Measurements from ENCODE around the gene GDPD1. TPM values are rescaled to one million over a fixed set of nuclear protein-coding genes. Genes with fewer than 3 reads are reported as not detected.
"Not testable (repeated sequence)": the region's sequence is repeated elsewhere in the genome, so short reads cannot be mapped to it uniquely, and the experiment has no call there.

The GDPD1 gene
- polyA plus RNA-seq, 1 donor = 2.0 TPM

DNA sequence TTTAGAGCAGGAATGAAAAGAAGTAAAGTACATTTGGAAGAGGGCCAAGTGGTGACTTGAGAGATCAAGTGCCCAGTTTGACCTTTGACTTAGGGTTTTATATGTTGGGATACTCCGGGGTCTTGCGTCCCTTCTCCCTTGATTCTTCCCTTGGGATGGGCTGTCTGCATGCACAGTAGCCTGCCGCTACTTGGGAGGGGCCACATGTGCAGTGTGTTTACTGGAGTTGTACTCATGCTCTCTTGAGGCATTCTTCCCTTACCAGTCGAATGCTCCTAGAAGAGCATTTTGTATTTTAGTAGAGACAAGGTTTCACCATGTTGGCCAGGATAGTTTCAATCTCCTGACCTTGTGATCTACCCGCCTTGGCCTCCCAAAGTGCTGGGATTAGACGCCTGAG lies 23.8 kb downstream of the GDPD1 start:
- no peak for DNase-seq (ENCODE audit: low read depth)

DNA sequence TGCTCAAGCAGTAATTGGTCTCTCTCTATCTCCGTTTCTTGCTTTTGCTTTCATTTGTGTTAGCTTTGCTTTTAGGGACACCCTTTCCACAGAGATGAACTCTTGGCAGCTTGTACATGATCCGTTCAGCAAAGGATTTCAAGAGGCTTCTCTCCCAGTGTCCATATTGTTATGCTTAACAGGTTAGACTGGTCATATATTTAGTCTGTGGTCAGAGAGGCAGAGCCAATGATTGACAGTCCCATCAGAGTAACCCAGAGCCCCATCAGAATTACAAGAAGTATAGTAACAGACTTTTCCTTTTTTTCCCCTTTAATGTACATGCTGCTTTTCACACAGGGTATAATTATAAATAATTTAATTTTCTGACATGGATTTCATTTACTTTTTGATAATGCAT lies 34.4 kb downstream of the GDPD1 start:
- DNase-seq (ENCODE audit: low read depth) = no peak

DNA sequence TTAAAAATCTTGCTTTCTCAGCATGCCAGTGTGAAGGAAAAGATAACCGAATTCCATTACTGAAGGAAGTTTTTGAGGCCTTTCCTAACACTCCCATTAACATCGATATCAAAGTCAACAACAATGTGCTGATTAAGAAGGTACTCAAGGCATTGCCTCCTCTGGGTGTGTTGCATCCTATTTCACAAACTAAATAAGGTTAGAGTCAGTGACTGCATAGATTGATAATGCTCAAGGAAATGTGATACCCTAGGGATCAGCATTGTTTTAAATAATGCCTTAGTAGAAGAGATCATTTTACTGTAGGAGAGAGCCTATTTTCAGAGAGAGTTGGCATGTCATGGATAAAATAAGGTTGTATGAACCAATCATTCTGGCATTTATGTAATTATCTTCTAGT lies 36.8 kb downstream of the GDPD1 start:
- no peak for DNase-seq (ENCODE audit: low read depth)

DNA sequence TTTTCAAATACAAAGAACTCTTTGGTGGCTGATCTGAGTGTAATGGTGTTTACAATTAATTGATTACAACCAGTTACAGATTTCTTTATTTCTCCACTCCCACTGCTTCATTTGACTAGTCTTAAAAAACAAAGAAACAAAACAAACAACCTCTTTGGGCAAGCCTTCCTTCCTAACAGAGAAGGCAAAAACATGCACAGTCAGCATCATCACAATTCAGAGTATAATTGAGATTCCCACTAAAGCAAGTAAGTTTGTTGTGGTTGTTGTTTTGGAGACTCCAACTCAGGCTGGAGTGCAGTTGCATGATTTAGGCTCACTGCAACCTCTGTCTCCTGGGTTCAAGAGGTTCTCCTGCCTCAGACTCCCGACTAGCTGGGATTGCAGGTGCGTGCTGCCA lies 40.4 kb downstream of the GDPD1 start:
- no peak for DNase-seq (ENCODE audit: low read depth)

DNA sequence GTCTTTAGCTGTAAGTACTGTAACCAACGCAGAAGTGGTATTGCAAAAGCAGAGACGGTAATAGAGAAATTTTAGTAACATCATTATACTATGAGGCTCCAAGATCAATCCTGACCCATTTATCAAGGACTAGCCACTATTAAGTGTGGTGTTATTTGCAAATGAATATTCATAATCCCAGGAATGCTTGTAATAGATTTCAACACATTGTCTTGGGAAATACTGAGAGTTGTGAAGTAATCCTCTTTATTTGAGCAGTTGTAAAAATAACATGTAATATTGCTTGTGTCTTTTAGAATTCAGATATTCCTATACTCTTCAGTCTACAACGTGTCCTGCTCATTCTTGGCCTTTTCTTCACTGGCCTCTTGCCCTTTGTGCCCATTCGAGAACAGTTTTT lies 46.4 kb downstream of the GDPD1 start:
- DNase-seq (ENCODE audit: low read depth) = no peak

DNA sequence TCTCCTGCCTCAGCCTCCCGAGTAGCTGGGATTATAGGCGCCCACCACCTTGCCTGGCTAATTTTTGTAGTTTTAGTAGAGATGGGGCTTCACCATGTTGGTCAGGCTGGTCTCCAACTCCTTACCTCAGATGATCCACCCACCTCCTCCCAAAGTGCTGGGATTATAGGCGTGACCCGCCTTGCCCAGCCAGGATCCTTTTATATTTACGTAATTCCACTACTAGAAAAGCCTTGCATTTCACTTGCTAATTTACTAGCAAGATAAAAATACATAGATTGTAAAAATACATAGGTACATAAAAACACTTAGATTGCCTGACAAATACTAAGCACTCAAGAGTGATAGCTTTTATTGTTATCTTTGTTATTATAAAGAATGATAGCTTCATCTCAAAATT lies 47.5 kb downstream of the GDPD1 start:
- no peak for DNase-seq (ENCODE audit: low read depth)

DNA sequence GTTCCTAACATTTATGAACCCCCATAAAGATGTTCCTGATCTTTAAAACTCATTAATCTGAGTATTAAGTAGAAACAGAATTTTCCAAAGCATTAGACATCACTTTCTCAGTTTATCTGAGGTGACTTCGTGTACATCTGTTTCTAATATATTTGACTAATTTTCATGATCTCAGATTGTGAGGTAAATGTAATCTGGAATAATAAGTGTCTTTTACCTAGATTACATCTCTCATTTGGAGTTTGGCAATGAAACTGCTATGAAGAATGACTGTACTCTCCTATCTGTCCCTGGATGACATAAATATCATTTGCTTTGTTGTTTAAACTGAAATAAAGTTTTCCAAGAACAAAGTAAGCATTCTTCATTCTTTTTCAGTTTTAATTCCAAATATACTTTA lies 55.3 kb downstream of the GDPD1 start:
- DNase-seq (ENCODE audit: low read depth) = no peak

DNA sequence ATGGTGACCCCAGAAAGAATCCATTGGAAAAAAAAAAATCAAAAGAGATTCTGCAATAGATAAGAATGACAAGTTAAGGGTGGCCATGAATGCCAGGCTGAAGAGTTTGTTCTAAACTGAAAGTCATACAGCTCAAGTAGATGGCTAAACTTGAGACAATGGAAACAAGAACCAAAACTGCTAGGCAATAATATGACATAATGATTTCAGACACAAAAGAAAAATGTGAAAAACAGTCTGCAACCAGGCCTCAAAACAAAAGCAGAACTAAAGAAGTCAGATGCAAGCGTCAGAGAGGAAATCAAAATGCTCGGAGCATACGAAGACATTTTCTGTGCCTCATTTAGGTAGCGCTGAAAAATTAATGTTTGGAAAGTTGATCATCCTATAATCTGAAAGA lies 56.7 kb downstream of the GDPD1 start:
- DNase-seq (ENCODE audit: low read depth) = peak; percentile 17

DNA sequence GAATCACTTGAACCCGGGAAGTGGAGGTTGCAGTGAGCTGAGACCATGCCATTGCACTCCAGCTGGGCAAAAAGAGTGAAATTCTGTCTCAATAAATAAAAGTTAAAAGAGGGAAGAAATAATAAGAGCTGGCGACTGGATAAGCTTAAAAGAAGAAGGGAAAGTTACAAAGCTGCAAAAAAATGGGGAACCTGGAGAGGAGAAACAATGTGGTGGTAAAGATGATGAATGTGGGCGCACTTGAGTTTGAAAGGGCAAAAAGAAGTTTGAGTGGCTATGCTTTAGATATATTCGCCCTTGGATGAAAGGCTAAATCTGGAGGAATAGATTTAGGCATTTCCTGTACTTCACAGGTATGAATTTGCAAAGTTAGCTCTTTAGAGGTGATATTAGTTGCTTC lies 58.1 kb downstream of the GDPD1 start:
- no peak for DNase-seq (ENCODE audit: low read depth)

DNA sequence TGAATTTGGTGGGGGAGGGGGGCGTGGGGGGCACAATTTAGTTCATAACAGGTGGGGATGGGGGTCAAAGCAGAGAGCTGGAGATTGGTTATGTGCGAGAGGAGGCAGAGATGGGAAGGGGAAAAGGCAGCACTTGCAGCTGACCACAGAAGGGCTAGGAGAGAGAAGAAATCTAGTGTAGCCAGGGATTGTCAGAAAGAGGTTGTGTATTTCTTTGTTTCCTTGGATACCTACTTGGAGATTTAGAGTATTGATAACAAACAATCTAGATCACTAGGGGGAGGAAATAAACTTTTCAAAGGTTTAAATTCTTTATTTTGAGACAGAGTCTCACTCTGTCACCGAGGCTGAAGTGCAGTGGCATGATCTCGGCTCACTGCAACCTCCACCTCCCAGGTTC lies 64.0 kb downstream of the GDPD1 start:
- DNase-seq (ENCODE audit: low read depth) = no peak

DNA sequence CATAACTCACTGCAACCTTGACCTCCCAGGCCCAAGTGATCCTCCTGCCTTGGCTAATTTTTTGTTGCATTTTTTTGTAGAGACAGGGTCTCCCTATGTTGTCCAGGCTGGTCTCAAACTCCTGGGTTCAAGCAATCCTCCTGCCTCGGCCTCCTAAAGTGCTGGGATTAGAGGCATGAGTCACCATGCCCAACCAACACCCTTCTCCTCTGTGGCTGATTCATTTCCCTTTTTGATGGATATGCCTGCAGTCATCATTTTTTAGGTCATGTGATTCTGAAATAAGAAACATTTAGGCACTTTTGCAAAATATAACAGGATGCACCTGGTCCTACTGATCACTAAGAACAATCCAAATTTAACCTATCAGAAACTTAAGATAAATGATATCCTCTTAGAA lies 67.1 kb downstream of the GDPD1 start:
- DNase-seq (ENCODE audit: low read depth) = no peak

DNA sequence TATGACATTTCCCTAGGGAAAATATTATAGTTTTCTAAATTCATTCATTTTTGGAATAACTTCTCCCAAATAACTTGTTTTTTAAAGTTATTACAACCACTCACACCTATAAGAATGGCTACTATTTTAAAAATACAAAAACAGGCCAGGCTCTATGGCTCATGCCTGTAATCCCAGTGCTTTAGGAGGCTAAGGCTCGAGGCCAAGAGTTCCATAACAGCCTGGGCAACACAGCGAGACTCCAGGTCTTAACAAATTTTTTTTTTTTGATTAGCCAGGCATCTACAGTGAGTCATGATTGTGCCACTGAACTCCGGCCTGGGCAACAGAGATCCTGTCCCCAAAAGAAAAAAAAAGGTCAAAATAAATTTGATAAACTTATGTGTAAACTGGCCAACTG lies 67.6 kb downstream of the GDPD1 start:
- DNase-seq (ENCODE audit: low read depth) = no peak

DNA sequence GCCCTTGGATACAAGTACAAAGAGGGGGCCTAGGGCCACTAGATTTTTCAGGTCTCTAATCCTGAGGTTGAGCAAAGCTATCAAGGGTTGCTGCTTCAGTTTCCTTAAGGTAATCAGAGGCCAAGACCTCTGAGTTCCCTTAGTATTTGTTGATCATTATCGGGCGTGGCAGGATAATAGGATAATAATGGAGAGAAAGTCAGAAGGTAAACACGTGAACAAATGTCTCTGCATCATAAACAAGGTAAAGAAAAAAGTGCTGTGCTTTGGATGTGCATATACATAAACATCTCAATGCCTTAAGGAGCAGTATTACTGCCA lies 69.6 kb downstream of the GDPD1 start:
- no peak for DNase-seq (ENCODE audit: low read depth)

DNA sequence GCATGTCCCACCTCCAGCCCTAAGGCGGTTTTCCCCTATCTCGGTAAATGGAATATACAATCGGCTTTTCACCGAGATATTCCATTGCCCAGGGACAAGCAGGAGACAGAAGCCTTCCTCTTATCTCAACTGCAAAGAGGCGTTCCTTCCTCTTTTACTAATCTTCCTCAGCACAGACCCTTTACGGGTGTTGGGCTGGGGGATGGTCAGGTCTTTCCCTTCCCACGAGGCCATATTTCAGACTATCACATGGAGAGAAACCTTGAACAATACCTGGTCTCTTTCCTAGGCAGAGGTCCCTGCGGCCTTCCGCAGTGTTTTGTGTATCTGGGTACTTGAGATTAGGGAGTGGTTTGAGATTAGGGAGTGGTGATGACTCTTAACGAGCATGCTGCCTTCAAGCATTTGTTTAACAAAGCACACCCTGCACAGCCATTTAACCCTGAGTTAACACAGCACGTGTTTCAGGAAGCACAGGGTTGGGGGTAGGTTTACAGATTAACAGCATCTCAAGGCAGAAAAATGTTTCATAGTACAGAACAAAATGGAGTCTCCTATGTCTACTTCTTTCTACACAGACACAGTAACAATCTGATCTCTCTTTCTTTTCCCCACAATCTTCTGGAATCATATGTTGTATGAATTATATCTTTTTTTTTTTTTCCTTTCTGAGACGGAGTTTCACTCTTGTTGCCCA lies 70.1 kb downstream of the GDPD1 start:
- not testable (repeated sequence) for DNase-seq (ENCODE audit: low read depth)

DNA sequence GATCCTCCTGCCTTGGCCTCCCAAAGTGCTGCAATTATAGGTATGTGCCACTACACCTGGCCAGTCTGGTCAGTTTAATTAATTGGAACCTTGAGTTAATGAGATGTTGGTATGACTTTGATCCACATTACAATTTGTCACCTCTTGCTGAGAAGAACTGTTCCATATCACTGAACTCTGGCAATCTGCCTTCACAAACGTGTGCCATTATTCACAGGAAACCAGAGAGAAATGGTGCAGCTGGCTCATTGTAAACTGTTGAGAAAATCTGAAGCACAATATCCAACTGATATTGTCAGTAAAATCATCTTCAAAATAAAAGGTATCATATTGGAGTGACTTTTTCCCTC lies 71.8 kb downstream of the GDPD1 start:
- DNase-seq (ENCODE audit: low read depth) = no peak

DNA sequence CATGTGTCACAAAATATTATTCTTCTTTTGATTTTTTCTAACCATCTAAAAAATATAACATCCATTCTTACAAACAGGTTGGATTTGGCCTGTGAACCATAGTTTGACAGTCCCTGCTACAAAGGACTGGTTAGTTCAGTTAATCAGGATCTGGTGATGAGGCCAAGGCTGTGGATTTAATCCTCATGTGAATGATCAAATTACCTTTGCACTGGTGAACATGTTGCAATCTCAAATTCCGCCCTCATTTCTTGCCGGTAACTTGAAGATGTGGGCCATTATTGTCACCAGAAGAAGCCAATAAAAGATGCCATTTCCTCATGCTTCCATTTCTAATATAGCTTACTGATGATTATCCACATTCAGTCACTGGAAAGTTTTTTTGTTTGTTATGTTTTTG lies 75.9 kb downstream of the GDPD1 start:
- DNase-seq (ENCODE audit: low read depth) = no peak

DNA sequence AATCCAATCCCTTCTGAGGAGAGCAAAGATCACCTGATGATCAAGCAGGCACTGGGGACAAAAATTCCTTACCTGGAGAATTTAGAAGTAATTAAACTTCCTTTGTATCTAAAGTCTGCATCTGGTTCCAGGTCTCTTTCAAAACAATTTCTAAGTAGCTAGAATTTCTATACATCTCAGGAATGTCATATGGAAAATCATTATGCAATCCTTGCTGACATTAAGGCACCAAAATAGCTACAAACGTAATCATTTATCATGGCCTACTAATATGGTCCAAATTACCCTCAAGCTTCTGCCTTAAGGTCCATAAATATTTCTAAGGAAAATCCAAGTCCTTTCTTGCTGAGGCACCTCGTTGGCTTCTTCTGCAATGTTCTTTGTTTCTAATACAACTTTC lies 78.2 kb downstream of the GDPD1 start:
- DNase-seq (ENCODE audit: low read depth) = no peak

DNA sequence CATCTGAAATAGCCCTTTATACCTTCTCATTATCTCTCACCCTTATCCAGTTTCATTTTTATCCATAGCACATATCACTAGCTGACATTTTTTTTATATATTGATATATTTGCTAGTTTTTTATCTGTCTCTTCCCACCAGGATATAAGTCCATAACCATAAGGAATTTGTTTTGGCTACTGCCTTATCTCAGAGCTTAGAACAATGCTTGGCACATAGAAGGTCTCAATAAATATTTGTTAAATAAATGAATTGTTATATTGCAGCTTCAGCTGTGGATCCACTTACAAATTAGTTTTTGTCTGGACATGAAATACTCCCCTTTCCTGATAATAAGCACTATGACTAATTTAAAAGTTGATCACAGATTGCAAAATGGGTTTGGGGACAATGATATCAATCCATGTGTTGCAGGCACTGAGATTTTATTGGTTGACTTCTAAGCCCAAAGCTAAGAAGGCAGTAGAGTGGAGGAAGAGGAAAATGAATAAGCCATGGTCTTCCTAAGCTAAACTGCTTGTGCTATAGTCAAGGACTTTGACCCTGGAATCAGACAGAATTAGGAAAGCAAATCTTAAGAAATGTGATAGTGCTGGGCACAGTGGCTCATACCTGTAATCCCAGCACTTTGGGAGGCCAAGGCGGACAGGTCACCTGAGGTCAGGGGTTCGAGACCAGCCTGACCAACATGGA lies 79.2 kb downstream of the GDPD1 start:
- no peak for DNase-seq (ENCODE audit: low read depth)

DNA sequence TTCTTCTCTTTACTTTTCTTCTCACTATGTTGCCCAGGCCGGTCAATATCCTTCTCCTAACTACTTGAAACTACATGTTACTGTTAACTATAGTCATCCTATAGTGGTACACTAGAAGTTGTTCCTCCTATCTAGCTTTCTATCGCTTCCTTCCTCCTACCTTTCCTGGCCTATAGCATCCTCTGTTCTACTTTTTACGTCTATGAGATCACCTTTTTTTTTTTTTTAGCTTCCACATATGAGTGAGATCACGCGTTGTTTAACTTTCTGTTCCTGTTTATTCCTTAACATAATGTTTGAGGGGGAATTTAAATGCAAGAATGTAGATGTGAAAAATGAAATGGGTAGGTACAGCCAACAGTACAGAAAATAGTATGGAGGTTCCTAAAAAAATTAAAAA lies 80.6 kb downstream of the GDPD1 start:
- no peak for DNase-seq (ENCODE audit: low read depth)

DNA sequence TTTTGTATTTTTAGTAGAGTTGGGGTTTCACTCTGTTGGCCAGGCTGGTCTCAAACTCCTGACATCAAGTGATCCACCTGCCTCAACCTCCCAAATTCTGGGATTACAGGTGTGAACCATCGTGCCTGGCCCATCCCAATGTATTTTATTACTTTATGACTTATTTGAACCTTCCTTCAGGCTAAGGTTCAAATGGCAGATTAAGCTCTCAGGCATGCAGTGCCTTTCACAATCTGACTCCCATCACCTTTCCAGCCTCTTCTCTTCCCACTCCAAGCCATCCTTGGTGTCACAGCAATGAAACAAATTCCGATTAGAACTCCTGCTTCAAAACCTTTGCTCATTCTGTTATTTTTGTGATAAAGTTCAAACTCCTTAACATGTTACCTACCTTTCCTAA lies 84.5 kb downstream of the GDPD1 start:
- DNase-seq (ENCODE audit: low read depth) = no peak

DNA sequence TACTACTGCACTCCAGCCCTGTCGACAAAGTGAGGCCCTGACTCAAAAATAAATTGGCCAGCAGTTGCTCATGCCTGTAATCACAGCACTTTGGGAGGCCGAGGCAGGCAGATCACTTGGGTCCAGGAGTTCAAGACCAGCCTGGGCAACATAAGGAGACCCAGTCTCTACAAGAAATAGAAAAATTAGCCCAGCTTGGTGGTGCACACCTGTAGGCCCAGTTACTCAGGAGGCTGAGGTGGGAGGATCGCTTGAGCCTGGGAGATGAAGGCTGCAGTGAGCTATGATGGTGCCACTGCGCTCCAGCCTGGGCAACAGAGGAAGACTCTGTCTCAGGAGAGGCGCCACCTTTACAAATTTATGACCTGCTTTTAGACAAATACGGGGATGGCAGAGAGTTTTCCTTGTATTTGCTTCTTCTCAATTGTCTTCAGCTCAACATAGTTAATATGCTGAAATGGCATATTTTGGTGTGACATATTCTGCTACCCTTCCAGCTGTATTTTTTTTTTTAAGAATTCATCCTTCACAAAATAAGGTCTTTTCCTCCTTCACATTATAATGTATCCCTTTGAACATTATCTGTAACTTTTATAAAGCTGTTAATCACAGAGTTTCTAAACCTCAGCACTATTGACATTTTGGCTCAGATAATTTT lies 90.1 kb downstream of the GDPD1 start:
- DNase-seq (ENCODE audit: low read depth) = no peak

DNA sequence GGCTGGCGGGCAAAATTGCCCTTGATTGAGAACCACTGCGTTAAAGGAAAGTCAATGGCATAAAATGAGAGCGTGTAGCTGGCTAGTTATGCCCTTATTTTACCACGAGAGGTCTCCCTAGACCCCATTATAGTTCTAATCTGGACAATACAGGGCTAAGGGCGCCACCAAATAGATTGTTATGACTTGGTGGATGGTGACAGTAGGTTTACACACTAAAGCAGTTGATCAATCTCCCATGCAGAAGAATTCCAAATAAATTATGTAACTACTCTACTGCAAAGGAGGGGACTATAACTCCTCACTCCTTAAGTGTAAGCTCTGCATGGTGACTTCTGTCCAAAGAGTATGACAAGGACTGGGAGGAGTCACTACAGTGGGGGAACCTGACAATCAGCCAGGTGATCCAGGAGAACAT lies 90.7 kb downstream of the GDPD1 start:
- peak; percentile 43 for DNase-seq (ENCODE audit: low read depth)

DNA sequence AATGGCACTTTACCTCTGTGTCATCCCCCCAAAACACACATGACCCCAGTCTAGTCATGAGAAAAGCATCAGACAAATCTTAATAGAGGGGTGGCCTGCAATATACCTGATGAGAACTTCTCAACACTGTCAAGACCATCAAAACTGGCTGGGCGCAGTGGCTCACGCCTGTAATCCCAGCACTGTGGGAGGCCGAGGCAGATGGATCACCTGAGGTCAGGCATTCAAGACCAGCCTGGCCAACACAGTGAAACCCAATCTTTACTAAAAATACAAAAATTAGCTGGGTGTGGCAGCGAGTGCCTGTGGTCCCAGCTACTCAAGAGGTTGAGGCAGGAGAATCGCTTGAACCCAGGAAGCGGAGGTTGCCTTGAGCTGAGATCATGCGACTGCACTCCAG lies 91.2 kb downstream of the GDPD1 start:
- not testable (repeated sequence) for DNase-seq (ENCODE audit: low read depth)

DNA sequence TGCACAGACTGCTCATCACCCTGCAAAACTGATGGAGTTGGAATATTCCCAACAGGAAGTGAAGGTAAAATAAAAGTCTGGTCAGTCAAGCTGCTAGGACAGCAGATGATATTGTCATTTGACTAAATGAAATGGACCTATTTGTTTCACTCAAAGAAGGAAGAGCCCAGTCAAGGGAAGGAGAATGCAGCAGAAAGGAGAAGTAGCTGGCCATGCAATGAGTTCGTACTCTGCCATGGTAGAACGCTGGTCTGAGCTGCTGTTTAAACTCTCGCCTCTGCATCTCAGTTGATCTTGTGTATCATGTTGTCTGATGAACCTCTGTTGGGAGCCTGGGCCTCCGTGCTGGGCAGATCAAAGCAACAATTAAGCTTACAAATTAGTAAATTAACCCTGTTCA lies 95.6 kb downstream of the GDPD1 start:
- DNase-seq (ENCODE audit: low read depth) = no peak

All from forelimb muscle (tissue), 1 donor.